Measurements from ENCODE around the gene MTMR4.
A peak's percentile ranks its signal among the peaks of the same experiment; 100 is the strongest.
"Not testable (repeated sequence)": the region's sequence is repeated elsewhere in the genome, so short reads cannot be mapped to it uniquely, and the experiment has no call there.

MTMR4 gene

DNA sequence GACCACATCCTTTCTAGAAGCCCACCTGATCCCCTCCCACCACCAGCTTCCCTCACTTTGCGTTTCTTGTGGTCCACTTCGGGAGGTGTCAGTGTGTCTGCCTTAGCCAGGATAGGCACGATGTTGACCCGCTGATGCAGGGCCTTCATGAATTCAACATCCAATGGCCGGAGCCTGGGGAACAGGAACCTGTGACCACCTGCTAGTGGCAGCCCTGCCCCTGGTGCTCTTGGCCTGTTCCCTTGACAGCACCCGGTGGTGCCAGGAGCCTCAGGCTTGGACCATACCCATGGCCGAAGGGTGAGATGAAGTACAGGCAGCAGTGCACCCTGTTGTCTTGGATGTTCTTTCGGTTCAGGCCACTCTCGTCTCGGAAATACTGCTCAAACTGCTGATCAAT, 7.2 kb upstream of the MTMR4 start:
- FAIRE-seq: no peak

DNA sequence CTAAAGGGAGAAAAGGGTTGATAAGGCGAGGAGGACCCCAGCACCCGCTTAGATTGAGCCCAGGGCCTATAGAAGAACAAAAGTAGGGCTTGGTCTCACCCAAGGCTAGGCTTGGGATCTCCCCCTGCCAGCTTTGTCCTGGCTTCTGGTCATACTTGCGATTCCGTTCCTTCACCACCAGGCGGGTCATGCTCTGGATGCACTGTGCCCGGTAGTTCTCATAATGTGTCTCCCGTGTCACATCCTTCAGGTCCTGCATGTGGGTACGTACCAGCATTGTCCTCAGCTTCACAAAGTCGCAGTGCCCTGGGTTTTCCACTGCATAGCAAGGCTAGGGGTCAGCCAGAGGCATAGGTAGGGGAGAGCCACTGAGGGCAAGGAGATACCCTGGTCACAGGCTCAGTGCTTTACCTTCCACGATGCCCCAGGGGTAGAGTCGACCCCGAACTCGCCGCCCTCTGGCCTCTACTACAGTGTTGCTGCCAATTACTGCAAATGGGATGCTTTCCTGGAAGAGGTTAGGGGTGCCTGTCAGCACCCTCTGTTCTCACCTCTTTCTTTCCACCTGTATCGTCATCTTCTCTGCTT, 6.5 kb upstream of the MTMR4 start:
- FAIRE-seq: no peak

DNA sequence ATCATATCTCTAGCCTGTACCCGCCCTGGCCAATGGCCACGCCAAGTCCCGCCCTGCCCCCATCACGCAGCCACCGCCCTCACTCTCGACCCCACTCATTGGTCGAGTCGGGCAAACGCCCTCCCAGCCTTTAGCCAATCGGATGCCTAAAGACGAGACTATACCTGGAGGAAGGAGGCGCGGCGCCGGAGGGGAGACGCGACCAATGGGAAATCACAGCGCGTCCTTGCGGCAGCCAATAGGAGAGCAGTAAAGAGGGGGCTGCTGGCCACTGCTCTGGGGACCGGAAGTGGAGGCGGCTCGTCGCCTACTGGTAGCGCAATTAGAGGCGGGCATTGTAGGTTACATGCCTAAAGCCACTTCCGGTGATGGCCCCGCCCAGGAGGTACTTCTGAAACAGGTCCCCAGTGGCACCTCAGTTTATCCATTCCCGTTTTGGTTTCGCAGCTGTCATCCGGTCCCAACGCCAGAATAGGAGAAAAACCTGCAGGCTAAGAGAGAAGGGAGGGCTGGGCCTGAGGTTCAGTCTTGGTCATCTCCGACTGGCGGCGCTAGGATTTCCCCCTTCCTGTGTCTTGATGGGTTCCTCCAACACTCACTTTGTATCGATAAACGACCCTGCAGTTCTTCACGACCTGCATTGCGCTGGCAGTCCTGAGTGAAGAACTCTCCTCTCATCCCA, 3.6 kb upstream of the MTMR4 start:
- FAIRE-seq: peak; percentile 31

DNA sequence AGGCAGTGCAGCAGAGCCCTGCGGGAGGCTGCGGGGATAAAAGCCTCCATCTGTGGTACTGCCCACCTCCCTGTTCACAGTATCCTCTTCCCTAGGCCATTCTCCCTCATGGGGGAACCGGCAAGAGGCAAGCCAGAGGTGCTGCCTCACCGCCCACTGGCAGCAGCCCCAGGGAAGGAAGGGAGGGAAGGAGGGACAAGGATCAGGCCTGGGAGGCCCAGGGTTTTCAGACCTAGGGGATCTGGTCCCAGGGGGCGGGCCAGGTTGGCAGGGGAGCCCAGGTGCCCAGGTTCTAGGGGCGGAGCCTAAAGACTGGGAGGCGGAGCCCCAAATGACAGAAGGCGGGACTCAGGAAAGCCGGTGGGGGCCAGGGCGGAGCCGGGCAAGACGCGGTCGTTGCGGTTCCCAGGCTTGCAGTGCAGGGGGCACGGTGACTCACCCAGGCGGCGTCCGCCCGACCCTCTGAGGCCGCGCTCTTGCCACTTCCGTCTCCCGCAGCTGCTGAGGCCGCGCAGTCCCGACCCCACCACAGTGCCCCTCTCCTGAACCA, 3.0 kb upstream of the MTMR4 start:
- no peak for FAIRE-seq

DNA sequence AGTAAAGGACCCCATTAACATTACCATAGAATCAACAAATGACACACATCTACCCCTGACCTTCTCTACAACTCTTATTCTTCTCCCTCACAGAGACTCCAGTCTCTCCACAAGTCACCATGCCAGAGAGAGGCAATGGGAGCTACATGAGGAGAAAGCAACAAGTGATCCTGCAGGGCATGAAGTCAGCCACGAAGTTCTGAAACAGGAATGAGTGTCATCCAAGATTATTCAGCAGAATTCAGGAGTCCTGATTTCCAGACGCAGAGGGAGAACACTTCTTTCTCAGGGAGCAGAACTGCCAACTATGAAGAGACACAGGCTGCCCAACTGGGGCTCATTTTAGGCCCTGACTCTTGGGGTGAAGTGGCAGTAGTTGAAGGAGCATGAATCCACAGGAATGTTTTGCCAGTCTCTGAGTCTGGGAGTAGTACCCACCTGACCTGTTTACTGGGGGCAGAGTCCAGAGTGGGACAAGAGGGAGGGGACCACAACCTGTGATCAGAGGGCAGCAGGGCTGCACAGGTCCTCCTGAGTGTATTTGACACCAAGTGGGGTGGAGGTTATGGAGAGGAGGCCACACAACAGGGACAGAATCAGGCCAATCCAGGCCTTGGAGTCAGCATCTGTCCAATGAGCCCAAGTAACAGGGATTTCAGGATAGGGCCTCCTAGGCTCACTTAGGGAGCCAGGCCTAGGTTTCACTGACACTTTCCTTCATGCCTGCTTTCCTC, 2.4 kb upstream of the MTMR4 start:
- no peak for FAIRE-seq

DNA sequence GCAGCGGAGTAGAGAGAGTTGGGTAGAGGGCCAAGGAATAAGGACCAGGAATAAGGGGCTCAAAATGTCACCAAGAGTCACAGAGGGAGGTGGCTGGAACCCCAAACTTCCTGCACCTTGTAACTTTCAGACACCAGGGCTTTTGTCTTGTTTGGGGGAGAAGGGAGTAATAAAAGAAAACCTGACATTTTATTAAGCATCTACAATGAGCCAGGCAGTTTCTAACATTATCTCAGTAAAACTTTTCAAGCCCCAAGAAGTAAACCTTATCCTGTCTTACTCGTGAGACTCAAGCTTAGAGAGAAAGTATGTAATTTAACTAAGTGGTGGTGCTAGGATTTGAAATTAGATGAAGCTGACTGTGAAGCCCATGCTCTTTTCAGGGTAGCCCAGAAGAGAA, 848 bp upstream of the MTMR4 start:
- no peak for FAIRE-seq

DNA sequence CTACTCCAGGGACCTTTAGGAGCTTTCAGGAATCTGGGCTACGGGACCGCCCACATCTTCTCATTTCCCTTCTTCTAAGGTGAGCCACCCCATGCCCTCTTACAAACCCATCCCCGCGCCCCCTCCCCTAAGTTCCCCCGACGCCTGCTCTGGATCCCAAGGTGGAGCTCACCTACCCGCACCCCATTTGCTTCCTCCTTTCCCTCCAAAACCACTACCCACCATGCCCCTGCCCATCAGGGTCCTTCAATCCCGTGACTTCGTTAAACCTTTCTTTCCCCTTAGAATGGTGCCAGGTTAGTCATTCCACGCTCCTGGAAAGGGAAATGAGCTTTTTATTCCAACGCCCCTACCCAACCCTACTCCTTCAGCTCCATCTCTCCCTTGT, 326 bp upstream of the MTMR4 start:
- no peak for FAIRE-seq

DNA sequence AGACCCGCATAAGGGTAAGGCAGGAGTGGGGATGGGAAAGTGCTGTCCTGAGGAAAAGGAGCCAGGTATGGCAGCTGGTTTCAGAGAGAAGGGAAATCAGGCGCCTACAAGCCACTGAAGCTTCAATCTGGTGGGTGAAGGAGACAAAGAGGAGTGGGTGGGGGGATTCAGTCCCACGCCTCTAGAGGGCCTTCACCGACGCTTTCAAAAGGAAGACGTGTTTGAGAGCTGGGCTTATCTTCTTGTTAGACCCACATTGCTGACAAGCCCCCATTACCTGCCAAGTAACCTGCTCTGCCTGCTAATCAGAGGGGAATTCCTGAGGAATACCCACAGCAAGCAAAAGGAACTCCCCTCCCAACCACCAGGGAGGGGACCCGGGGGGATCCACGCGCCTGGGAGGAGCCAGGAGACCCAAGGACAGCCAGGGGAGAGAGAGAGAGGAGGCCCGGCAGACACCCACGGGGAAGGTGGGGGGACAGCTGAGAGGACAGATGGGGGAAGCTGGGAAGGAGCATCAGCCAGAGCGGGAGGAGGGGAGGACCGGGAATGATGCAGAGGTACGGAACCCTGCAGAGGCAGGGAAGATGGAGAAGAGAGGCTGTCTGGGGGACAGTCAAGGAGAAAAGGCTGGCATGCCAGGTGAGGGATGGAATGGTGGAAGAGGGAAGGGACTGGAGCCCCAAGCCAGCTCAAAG, 1.0 kb downstream of the MTMR4 start:
- no peak for FAIRE-seq

DNA sequence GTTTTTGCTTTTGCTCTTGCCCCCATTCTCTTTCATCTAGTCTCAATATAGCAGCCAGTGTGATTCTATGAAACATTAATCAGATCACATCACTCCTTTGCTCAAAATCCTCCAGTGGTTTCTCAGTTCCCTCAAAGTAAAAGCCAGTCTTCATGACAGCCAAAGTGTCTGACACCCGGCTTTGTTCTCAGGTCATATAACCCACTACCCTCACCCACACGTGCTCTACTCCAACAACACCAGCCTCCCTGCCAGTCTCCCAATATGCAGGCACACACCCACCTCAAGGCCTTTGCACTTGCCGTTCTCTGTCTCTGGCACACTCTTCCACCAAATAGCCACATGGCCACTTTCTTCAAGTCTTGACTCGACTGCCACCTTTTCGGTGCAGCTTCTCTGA, 4.4 kb downstream of the MTMR4 start:
- no peak for FAIRE-seq

DNA sequence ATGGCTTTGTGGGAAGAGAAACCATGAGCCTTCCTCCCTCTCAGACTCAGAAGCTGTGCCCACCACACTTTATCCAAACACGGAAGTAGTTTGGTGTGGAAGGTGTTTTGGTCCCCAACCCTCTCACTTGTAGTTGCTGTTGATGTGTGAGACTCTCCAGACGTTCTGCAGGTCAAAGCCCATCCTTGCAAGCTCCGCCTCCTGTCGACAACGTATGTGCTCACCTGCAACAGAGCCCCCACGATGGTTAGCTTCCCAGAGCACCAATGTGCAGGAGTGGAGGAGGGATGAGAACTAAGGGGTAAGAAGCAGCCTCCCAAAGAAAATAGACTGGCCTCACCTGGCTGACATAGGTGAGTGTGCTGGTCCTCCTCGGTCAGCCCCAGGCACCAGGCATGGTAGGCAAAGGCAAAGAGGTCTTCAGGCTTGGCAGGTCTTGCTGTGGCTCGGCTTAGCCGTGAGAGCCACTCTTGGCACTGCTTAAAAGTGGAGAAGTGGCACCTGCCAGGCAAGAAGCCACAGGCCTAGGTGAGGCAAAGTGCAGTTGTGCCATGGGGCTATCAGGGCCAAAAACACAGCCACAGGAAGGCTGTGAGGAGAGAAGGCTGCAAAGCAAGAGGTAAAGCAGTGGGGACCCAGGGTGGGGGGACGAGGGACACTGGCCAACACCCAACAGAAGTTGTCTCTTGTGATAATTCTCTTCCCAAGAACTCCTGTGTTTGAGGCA, 5.9 kb downstream of the MTMR4 start:
- FAIRE-seq: no peak

DNA sequence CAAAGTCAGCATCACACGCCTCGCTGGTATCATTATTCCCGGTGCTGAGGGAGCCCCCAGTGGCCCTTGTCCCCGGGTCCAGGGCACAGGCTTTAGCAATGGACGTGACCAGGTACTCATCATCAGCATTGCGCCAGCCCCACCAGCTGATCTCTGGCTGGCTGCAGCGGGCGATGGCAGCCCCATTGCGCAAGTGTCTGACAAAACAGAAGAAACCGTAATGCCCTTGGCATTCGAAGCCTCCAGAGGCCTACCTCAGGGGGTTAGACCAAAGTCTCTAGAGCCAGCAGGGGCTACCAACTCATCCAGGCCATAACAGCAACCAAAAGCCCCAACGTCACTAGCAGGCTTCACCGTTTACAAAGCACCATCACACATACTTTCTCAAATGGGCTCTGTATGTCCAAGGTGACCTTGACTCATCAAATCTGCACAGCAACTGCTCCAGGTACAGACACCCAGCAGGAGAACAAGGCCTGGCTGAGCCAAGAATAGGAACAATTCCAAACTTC, 7.3 kb downstream of the MTMR4 start:
- no peak for FAIRE-seq

DNA sequence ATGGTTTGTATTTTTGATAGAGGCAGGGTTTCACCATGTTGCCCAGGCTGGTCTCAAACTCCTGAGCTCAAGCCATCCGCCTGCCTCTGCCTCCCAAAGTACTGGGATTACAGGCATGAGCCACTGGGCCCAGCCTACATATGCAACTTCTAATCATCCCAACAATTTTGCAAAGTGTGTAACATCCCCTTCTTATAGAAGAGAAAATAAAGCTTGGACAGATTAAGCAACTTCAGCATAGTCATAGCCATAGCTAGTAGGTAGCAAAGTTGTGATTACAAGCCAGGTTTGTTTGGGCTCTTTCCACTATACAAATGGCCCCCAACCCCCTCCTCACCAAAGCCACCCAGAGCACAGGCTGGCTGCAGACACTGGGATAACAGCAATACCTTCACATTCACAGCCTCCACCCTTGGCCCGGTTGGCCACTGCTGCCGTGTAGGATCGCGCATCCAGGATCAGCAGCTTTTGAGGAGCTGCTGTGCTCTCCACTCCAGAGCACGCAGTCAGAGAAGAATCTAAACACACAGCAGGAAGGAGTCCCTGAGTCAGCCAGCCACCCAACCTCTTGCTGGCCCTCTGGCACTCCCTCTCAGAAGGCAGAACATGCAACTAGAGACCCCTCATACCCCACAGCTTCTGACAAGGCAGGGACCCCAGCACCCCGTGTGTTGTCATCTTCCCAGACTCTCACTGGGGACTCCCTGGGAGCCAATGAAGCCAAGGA, 7.9 kb downstream of the MTMR4 start:
- no peak for FAIRE-seq

DNA sequence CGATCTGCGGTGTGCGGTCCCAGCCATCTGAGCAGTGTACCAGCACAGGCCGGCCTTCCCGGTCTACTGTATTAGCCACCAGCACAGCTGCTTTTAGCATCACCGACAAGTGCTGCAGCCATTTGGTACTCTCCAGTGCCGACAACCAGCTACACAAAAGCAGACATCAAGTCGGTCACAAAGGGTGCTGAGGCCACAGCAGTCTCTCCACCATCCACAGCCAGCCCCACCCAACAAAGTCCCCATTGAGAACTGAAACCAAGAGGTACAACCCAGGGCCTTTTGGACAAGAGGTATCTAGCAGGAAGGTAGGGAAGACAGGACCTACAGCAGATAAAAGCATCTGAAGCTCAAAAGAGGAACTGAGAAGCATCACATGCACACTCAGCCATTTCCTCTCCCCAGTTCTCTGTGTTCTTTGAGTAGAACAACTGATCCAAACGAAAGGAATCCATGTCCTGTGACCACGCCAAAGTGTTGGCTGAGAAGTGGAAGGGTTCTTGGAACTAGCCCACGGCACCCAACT, 9.5 kb downstream of the MTMR4 start:
- no peak for FAIRE-seq

DNA sequence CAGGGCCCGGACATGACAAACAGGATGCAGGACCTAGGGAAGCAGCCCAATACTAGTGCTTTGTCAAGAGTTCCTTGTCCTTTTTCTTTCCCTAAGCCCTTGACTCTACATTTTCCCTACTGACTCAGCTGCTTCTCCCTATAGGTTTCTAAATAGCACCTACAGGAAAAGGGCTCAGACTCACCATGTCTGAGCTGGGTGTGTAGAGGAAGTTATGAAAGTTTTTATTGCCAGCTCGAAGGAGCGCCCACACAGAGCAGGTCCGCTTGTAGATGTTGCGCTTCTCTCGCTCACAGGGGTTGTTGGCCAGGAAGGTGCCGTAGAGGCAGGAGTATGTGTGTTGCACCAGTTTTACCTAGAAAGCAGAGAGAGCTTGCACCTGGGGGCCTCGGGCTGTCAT, 10.6 kb downstream of the MTMR4 start:
- no peak for FAIRE-seq

DNA sequence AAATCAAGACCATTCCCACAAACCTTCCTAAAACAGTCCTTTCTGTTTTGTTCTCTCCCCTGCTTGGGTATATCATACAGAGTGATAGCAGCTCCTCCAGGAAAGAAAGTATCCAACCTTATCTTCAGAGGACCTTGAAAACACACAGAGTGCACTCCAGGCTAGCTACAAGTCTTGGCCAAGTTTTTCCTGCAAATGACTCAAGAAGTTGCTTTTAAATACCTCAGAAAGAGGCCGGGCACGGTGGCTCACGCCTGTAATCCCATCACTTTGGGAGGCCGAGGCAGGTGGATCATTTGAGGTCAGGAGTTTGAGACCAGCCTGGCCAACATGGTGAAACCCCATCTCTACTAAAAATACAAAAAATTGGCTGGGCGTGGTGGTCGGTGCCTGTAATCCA, 11.3 kb downstream of the MTMR4 start:
- not testable (repeated sequence) for FAIRE-seq

DNA sequence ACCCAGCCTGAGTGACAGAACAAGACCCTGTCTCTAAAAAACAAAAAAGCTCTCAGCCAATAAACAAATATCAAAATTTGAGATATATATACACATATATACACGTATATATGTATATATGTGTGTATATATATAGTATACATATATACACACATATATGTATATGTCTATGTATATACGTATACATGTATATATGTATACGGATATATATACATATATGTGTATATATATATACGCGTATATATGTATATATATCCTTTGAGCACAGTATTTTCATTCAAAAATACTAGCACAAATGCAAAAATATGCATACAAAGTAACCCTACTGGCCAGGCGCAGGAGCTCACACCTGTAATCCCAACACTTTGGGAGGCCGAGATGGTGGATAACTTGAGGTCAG, 13.0 kb downstream of the MTMR4 start:
- FAIRE-seq: no peak

DNA sequence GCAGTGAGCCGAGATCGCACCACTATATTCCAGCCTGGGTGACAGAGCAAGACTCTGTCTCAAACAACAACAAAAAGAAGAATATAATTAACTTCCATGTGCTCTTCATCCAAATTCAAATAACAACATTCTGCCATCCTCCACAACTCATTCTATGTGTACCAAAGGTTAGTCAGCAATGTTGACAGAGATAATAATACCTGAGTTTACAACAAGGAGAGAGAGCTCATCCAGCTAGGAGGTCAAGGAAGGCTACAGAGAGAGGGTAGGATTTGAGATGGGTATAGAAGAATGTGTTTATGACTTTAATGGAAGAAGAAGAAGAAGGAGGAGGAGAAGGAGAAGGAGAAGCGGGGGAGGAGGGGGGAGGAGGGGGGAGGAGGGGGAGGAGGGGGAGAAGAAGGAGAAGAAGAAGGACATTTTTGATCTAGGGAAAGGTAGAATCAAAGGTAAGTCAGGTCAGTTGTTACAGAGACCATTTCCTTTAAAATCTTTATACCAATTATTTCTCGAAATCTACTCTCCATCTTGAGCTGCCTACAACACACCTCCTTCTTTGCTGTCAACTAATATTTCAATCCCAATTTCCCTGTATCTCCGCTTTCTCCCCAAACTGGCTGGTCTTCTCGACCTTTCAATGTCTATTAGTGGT, 16.1 kb downstream of the MTMR4 start:
- FAIRE-seq: no peak

DNA sequence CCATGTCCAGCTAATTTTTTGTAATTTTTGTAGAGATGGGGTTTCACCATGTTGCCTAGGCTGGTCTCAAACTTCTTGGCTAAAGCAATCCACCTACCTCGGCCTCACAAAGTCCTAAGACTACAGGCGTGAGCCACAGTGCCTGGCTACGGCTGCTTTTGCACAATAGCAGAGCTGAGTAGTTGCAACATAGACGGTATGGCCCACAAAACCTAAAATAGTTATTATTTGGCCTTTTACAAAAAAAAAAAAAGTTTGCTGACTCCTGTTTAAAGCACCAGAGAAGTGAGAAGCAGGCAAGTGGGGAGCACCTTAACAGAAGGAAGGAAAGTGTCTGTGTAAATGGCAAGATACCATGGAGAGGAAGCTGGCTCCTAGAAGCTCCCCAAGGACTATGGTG, 20.9 kb downstream of the MTMR4 start:
- no peak for FAIRE-seq

DNA sequence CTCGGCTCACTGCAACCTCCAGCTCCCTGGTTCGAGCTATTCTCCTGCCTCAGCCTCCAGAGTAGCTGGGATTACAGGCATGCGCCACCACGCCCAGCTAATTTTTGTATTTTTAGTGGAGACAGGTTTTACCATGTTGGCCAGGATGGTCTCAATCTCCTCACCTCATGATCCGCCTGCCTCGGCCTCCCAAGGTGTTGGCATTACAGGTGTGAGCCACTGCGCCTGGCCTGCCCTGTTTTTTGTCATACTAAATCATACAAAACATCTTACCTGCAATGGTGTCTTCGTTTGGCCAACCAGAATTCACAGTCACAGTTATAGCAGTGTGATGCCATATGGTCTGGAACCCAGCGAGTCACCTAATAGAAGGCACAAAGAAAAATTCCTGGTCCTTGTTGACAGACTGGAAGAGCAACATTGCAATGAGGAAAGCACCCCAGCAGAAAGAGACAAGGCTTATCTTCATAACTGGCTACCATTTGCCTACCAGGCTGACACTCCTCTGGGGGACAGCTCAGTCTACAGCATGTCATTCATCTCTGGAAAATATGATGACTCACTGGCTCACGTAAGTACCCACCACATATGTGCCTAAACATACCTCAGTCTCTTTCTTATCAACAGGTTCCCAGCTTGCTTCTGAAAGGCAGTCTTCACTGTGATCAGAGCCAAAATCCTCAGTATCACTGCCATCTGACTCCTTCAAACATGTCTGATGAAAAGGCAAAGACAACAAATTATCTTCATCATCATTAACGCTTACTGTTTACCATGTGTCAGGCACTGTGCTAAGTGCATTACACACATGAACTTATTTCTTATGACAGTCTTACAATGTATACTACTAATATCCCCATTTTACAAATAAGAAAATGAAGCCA, 22.0 kb downstream of the MTMR4 start:
- FAIRE-seq: no peak

DNA sequence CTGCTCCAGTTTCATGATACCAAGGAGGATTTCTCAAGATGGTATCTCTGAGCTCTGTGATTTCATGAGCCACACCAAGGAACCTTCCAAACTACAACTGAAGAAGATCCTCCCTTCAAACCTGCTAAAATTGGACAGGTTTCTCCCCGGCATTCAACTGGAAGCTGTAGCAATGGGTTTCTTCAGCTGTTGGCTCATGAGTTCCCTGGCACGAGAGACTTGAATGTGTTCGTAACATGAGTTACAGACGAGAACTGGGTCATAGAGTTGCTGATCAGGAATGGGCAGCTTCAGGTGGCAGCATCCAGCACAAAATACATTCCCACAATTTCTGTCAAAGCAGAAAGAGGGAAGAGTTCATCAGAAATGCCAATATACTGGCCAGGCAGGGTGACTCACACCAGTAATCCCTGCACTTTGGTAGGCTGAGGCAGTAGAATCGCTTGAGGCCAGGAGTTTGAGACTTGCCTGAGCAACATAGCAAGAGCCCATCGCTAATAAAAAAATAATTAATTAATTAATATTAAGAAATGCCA, 22.9 kb downstream of the MTMR4 start:
- FAIRE-seq: no peak

Measured in colon (tissue), 2 donors.